Breast epithelium (tissue), 3 donors: ENCODE results near the gene HIVEP3.

ENCODE experiments used
- CTCF ChIP-seq, 3 donors: fragments of 450-650 bp; IDR thresholded peaks; one replicate each; pipeline ENCODE4 v1.5.1; 2016 to 2017; ENCODE audit warnings: antibody characterized with exemption in 3 of 3, mild to moderate bottlenecking in 3 of 3, moderate library complexity in 3 of 3
- POLR2AphosphoS5 ChIP-seq, 3 donors: sonication (generic); formaldehyde crosslinking; IDR thresholded peaks; one replicate each; pipeline ENCODE4 v1.6.1; 2017; ENCODE audit warnings: antibody characterized with exemption in 3 of 3

- TF ChIP-seq CTCF (IDR thresholded peaks at IDR 0.05): no peak
- TF ChIP-seq POLR2AphosphoS5 (IDR thresholded peaks at IDR 0.05): no peak
Measured at GRCh38 chr1:41530411-41530810, 388.3 kb downstream of the HIVEP3 start.
